HL-60/S4 (cell line): ENCODE results near the gene ACOD1.

Source experiments
- in situ Hi-C: fragments of 300-500 bp; cut with MboI; formaldehyde crosslinking; loops from 2 replicates; pipeline ENCODE4 v1.14.3; 2022; ENCODE audit warnings: low sequenced_read_pairs

The ACOD1 gene

GRCh38 chr13:76983676-76984075 is 35.4 kb downstream of the ACOD1 start:
- in situ Hi-C loops = no loop called here

GRCh38 chr13:76991432-76991795 is 43.1 kb downstream of the ACOD1 start:
- in situ Hi-C loops = no loop called here

GRCh38 chr13:76991796-76992547 is 43.7 kb downstream of the ACOD1 start, which contains the start of gene CLN5:
Gene CLN5 (plus strand): TSS chr13:76992081. CDS start chr13:76992099, 18 bp downstream.
- in situ Hi-C loops = no loop called here

GRCh38 chr13:76992548-76993001 is 44.3 kb downstream of the ACOD1 start:
- in situ Hi-C loops = no loop called here

- in situ Hi-C loops = no loop called here
Measured at GRCh38 chr13:76993021-76993420, 44.7 kb downstream of the ACOD1 start.

- in situ Hi-C loops = no loop called here
Measured at GRCh38 chr13:76993473-76993872, 45.2 kb downstream of the ACOD1 start.

- in situ Hi-C loops = no loop called here
Measured at GRCh38 chr13:76994281-76994680, 46.0 kb downstream of the ACOD1 start.

- in situ Hi-C loops = no loop called here
Measured at GRCh38 chr13:77000475-77000874, 52.2 kb downstream of the ACOD1 start.

GRCh38 chr13:77001540-77001939 is 53.2 kb downstream of the ACOD1 start:
- in situ Hi-C loops = no loop called here

GRCh38 chr13:77001963-77002587 is 53.8 kb downstream of the ACOD1 start:
- in situ Hi-C loops = no loop called here

GRCh38 chr13:77002590-77003190 is 54.4 kb downstream of the ACOD1 start:
- in situ Hi-C loops = no loop called here
